MCF 10A (cell line): ENCODE measurements around the gene ZBTB21. TPM values are rescaled to one million over a fixed set of nuclear protein-coding genes. Genes with fewer than 3 reads are reported as not detected.

ENCODE experiments used
- BruUV-seq: library from RNA; stranded (reverse); fragments of 400-500 nt; replicated peaks from 2 replicates; lab custom pipeline; 2021; lab: Mats Ljungman, UMichigan
- CTCF ChIA-PET: fragments of 300-600 bp; sonication (Branson Sonifier 250); formaldehyde crosslinking; extraction: SDS; loops from one replicate; lab custom pipeline; 2021; ENCODE audit warnings: antibody characterized with exemption, inconsistent platforms; lab: Yijun Ruan, JAX
- POLR2A ChIA-PET: fragments of 300-600, 350-650 bp; sonication (Branson Sonifier 250); formaldehyde crosslinking; extraction: SDS; loops from one replicate; lab custom pipeline; 2020; ENCODE audit warnings: antibody characterized with exemption, inconsistent platforms; lab: Yijun Ruan, JAX
- DNase-seq: peaks from one replicate; pipeline ENCODE4 v3.0.0-alpha.2; 2018; ENCODE audit not compliant: unreplicated experiment
- H3K27ac Mint-ChIP-seq: one replicate; pipeline ENCODE4 v1.8.0; 2022; ENCODE audit warnings: mild to moderate bottlenecking, low read depth, mixed read lengths; ENCODE audit not compliant: unreplicated experiment
- H3K27me3 Mint-ChIP-seq: one replicate; pipeline ENCODE4 v1.8.0; 2022; ENCODE audit warnings: mixed read lengths; ENCODE audit not compliant: insufficient read depth, unreplicated experiment
- H3K36me3 Mint-ChIP-seq: one replicate; pipeline ENCODE4 v1.8.0; 2022; ENCODE audit warnings: mild to moderate bottlenecking, moderate library complexity, mixed read lengths; ENCODE audit not compliant: insufficient read depth, unreplicated experiment
- H3K4me1 Mint-ChIP-seq: one replicate; pipeline ENCODE4 v1.8.0; 2022; ENCODE audit warnings: mixed read lengths; ENCODE audit not compliant: insufficient read depth, unreplicated experiment
- H3K4me3 Mint-ChIP-seq: one replicate; pipeline ENCODE4 v1.8.0; 2022; ENCODE audit warnings: mild to moderate bottlenecking, moderate library complexity, mixed read lengths; ENCODE audit not compliant: unreplicated experiment
- H3K9me3 Mint-ChIP-seq: one replicate; pipeline ENCODE4 v1.8.0; 2022; ENCODE audit warnings: mixed read lengths; ENCODE audit not compliant: unreplicated experiment
- CTCF ChIP-seq: fragments of 200-600 bp; IDR thresholded peaks from one replicate; pipeline ENCODE4 v1.8.0; 2022; ENCODE audit warnings: antibody characterized with exemption, mild to moderate bottlenecking; ENCODE audit not compliant: unreplicated experiment
- intact Hi-C: fragments of 100-400 bp; cut with micrococcal nuclease; formaldehyde crosslinking; loops from 2 replicates; pipeline ENCODE4 v1.14.1; 2022
- total RNA-seq: library from RNA; stranded (reverse); gene quantifications from 2 replicates; pipeline ENCODE4 v1.2.3, GENCODE V29; 2022

ZBTB21 gene
- total RNA-seq, 1 experiment from 2014 or later: 27.3 TPM

- intact Hi-C loops: no loop called here
- TF ChIP-seq CTCF: no peak
- ChIA-PET CTCF (interaction anchor here (1.1 kb wide), 1 partner anchor 10 kb away, joined by 3 read pairs; no protein-coding TSS in a partner anchor), POLR2A (no interaction called here)
- Mint-ChIP-seq H3K27ac (no peak overlapping the region), H3K36me3 (no peaks in the 10 kb centered on the region), H3K4me3 (no peak overlapping the region), H3K27me3 (no peaks in the 10 kb centered on the region), H3K9me3 (no peaks in the 10 kb centered on the region), H3K4me1 (no peaks in the 10 kb centered on the region)
- no peak for DNase-seq
- BruUV-seq: no TSS peak
Measured at GRCh38 chr21:41972511-41973205, 37.5 kb downstream of the ZBTB21 start.

- Mint-ChIP-seq H3K4me1 (peaks cover under 1% of the 10 kb centered on the region), H3K9me3 (no peaks in the 10 kb centered on the region), H3K27me3 (no peaks in the 10 kb centered on the region), H3K27ac (no peak overlapping the region), H3K36me3 (no peaks in the 10 kb centered on the region), H3K4me3 (no peak overlapping the region)
- no TSS peak for BruUV-seq
- intact Hi-C loops: no loop called here
- ChIA-PET CTCF (no interaction called here), POLR2A (interaction anchor here (0.6 to 0.8 kb wide), 2 partner anchors 14 to 194 kb away, joined by 3 read pairs; no protein-coding TSS in a partner anchor)
- no peak for DNase-seq
- TF ChIP-seq CTCF: no peak
Measured at GRCh38 chr21:41971891-41972290, 38.3 kb downstream of the ZBTB21 start.

GRCh38 chr21:41970751-41971653, 39.2 kb downstream of the ZBTB21 start:
- BruUV-seq: no TSS peak
- ChIA-PET POLR2A (interaction anchor here (0.6 to 0.9 kb wide), 2 partner anchors 39 to 438 kb away, joined by 3 to 6 read pairs; no protein-coding TSS in a partner anchor), CTCF (no interaction called here)

More at GRCh38 chr21:41970751-41971653, 39.2 kb downstream of the ZBTB21 start:
- DNase-seq: no peak
- Mint-ChIP-seq H3K4me1 (peaks cover 9% of the 10 kb centered on the region), H3K9me3 (no peaks in the 10 kb centered on the region), H3K27ac (no peak overlapping the region), H3K27me3 (no peaks in the 10 kb centered on the region), H3K4me3 (no peak overlapping the region), H3K36me3 (no peaks in the 10 kb centered on the region)
- intact Hi-C loops: no loop called here
- no peak for TF ChIP-seq CTCF
